ENCODE results near the gene NFASC.

Gene NFASC

GRCh38 chr1:204870160-204870912 lies at the start of gene NFASC:
TSS of gene NFASC (plus strand) at chr1:204870862. CDS start at chr1:204944316, 73,454 bp downstream.
- H3K27me3 ChIP-seq (ENCODE audit: control insufficient read depth, insufficient read depth, low read length): no peaks in the 10 kb centered on the region
- no peaks in the 10 kb centered on the region for H3K4me1 ChIP-seq (ENCODE audit: control insufficient read depth, low read depth, low read length)
- no peaks in the 10 kb centered on the region for H3K36me3 ChIP-seq (ENCODE audit: control insufficient read depth, low read depth, low read length)
- H3K27ac ChIP-seq (ENCODE audit: low read length): no peak within 1 kb of the TSS
- H3K9me3 ChIP-seq (ENCODE audit: control insufficient read depth, low read depth, low read length): no peaks in the 10 kb centered on the region
- no peak within 1 kb of the TSS for H3K4me3 ChIP-seq (ENCODE audit: low read length)
- no peak within 1 kb of the TSS for H3K9ac ChIP-seq (ENCODE audit: low read length)

- no peaks in the 10 kb centered on the region for H3K9me3 ChIP-seq (ENCODE audit: control insufficient read depth, low read depth, low read length)
- no peaks in the 10 kb centered on the region for H3K4me1 ChIP-seq (ENCODE audit: control insufficient read depth, low read depth, low read length)
- H3K27ac ChIP-seq (ENCODE audit: low read length): no peak overlapping the region
- H3K36me3 ChIP-seq (ENCODE audit: control insufficient read depth, low read depth, low read length): no peaks in the 10 kb centered on the region
- no peaks in the 10 kb centered on the region for H3K27me3 ChIP-seq (ENCODE audit: control insufficient read depth, insufficient read depth, low read length)
- no peak overlapping the region for H3K4me3 ChIP-seq (ENCODE audit: low read length)
- H3K9ac ChIP-seq (ENCODE audit: low read length): no peak overlapping the region
These were observed 49.2 kb upstream of the NFASC start for GRCh38 chr1:204821476-204821875.

- no peak overlapping the region for H3K9ac ChIP-seq (ENCODE audit: low read length)
- no peaks in the 10 kb centered on the region for H3K27me3 ChIP-seq (ENCODE audit: control insufficient read depth, insufficient read depth, low read length)
- no peaks in the 10 kb centered on the region for H3K9me3 ChIP-seq (ENCODE audit: control insufficient read depth, low read depth, low read length)
- no peak overlapping the region for H3K4me3 ChIP-seq (ENCODE audit: low read length)
- no peak overlapping the region for H3K27ac ChIP-seq (ENCODE audit: low read length)
- H3K36me3 ChIP-seq (ENCODE audit: control insufficient read depth, low read depth, low read length): no peaks in the 10 kb centered on the region
- no peaks in the 10 kb centered on the region for H3K4me1 ChIP-seq (ENCODE audit: control insufficient read depth, low read depth, low read length)
These were observed 48.7 kb upstream of the NFASC start for GRCh38 chr1:204821924-204822323.

- Histone ChIP-seq H3K4me1 (ENCODE audit: control insufficient read depth, low read depth, low read length) (peaks cover 3% of the 10 kb centered on the region), H3K4me3 (ENCODE audit: low read length) (no peak overlapping the region), H3K9me3 (ENCODE audit: control insufficient read depth, low read depth, low read length) (no peaks in the 10 kb centered on the region)
These were observed 43.7 kb upstream of the NFASC start for GRCh38 chr1:204826970-204827369.

GRCh38 chr1:204828352-204828850 lies 42.3 kb upstream of the NFASC start:
- Histone ChIP-seq H3K9ac (ENCODE audit: low read length) (no peak overlapping the region), H3K9me3 (ENCODE audit: control insufficient read depth, low read depth, low read length) (no peaks in the 10 kb centered on the region), H3K36me3 (ENCODE audit: control insufficient read depth, low read depth, low read length) (no peaks in the 10 kb centered on the region), H3K27me3 (ENCODE audit: control insufficient read depth, insufficient read depth, low read length) (peaks cover 15% of the 10 kb centered on the region), H3K4me1 (ENCODE audit: control insufficient read depth, low read depth, low read length) (peaks cover 3% of the 10 kb centered on the region), H3K27ac (ENCODE audit: low read length) (no peak overlapping the region), H3K4me3 (ENCODE audit: low read length) (peak overlapping the region; percentile 67)

More at GRCh38 chr1:204826970-204827369, 43.7 kb upstream of the NFASC start:
- no peak overlapping the region for H3K9ac ChIP-seq (ENCODE audit: low read length)
- no peaks in the 10 kb centered on the region for H3K36me3 ChIP-seq (ENCODE audit: control insufficient read depth, low read depth, low read length)
- peaks cover 15% of the 10 kb centered on the region for H3K27me3 ChIP-seq (ENCODE audit: control insufficient read depth, insufficient read depth, low read length)
- H3K27ac ChIP-seq (ENCODE audit: low read length): no peak overlapping the region

GRCh38 chr1:204829133-204829825 lies 41.4 kb upstream of the NFASC start:
- H3K4me3 ChIP-seq (ENCODE audit: low read length): peak overlapping the region; percentile 67
- H3K9ac ChIP-seq (ENCODE audit: low read length): no peak overlapping the region
- no peak overlapping the region for H3K27ac ChIP-seq (ENCODE audit: low read length)
- peaks cover 15% of the 10 kb centered on the region for H3K27me3 ChIP-seq (ENCODE audit: control insufficient read depth, insufficient read depth, low read length)
- H3K4me1 ChIP-seq (ENCODE audit: control insufficient read depth, low read depth, low read length): peaks cover 7% of the 10 kb centered on the region
- H3K36me3 ChIP-seq (ENCODE audit: control insufficient read depth, low read depth, low read length): no peaks in the 10 kb centered on the region
- no peaks in the 10 kb centered on the region for H3K9me3 ChIP-seq (ENCODE audit: control insufficient read depth, low read depth, low read length)

GRCh38 chr1:204830747-204831146 lies 39.9 kb upstream of the NFASC start:
- Histone ChIP-seq H3K36me3 (ENCODE audit: control insufficient read depth, low read depth, low read length) (no peaks in the 10 kb centered on the region), H3K9me3 (ENCODE audit: control insufficient read depth, low read depth, low read length) (no peaks in the 10 kb centered on the region), H3K27me3 (ENCODE audit: control insufficient read depth, insufficient read depth, low read length) (peaks cover 15% of the 10 kb centered on the region), H3K27ac (ENCODE audit: low read length) (no peak overlapping the region), H3K4me1 (ENCODE audit: control insufficient read depth, low read depth, low read length) (peaks cover 13% of the 10 kb centered on the region), H3K9ac (ENCODE audit: low read length) (no peak overlapping the region), H3K4me3 (ENCODE audit: low read length) (no peak overlapping the region)

GRCh38 chr1:204831186-204831585 lies 39.5 kb upstream of the NFASC start:
- peaks cover 15% of the 10 kb centered on the region for H3K27me3 ChIP-seq (ENCODE audit: control insufficient read depth, insufficient read depth, low read length)
- no peak overlapping the region for H3K9ac ChIP-seq (ENCODE audit: low read length)
- H3K36me3 ChIP-seq (ENCODE audit: control insufficient read depth, low read depth, low read length): no peaks in the 10 kb centered on the region
- H3K4me1 ChIP-seq (ENCODE audit: control insufficient read depth, low read depth, low read length): peaks cover 13% of the 10 kb centered on the region
- H3K9me3 ChIP-seq (ENCODE audit: control insufficient read depth, low read depth, low read length): no peaks in the 10 kb centered on the region
- H3K27ac ChIP-seq (ENCODE audit: low read length): no peak overlapping the region
- H3K4me3 ChIP-seq (ENCODE audit: low read length): no peak overlapping the region

- H3K36me3 ChIP-seq (ENCODE audit: control insufficient read depth, low read depth, low read length): no peaks in the 10 kb centered on the region
- no peaks in the 10 kb centered on the region for H3K9me3 ChIP-seq (ENCODE audit: control insufficient read depth, low read depth, low read length)
- H3K9ac ChIP-seq (ENCODE audit: low read length): no peak overlapping the region
- H3K4me3 ChIP-seq (ENCODE audit: low read length): no peak overlapping the region
- H3K27me3 ChIP-seq (ENCODE audit: control insufficient read depth, insufficient read depth, low read length): peaks cover 2% of the 10 kb centered on the region
- H3K27ac ChIP-seq (ENCODE audit: low read length): no peak overlapping the region
- peaks cover 10% of the 10 kb centered on the region for H3K4me1 ChIP-seq (ENCODE audit: control insufficient read depth, low read depth, low read length)
These were observed 36.3 kb upstream of the NFASC start for GRCh38 chr1:204834336-204834735.

- Histone ChIP-seq H3K9ac (ENCODE audit: low read length) (no peak overlapping the region), H3K9me3 (ENCODE audit: control insufficient read depth, low read depth, low read length) (no peaks in the 10 kb centered on the region), H3K4me1 (ENCODE audit: control insufficient read depth, low read depth, low read length) (peaks cover 10% of the 10 kb centered on the region), H3K4me3 (ENCODE audit: low read length) (no peak overlapping the region), H3K27me3 (ENCODE audit: control insufficient read depth, insufficient read depth, low read length) (no peaks in the 10 kb centered on the region), H3K27ac (ENCODE audit: low read length) (no peak overlapping the region), H3K36me3 (ENCODE audit: control insufficient read depth, low read depth, low read length) (no peaks in the 10 kb centered on the region)
These were observed 35.9 kb upstream of the NFASC start for GRCh38 chr1:204834752-204835151.

GRCh38 chr1:204835737-204836136 lies 34.9 kb upstream of the NFASC start:
- Histone ChIP-seq H3K36me3 (ENCODE audit: control insufficient read depth, low read depth, low read length) (no peaks in the 10 kb centered on the region), H3K27ac (ENCODE audit: low read length) (no peak overlapping the region), H3K27me3 (ENCODE audit: control insufficient read depth, insufficient read depth, low read length) (no peaks in the 10 kb centered on the region), H3K9ac (ENCODE audit: low read length) (no peak overlapping the region), H3K9me3 (ENCODE audit: control insufficient read depth, low read depth, low read length) (no peaks in the 10 kb centered on the region), H3K4me1 (ENCODE audit: control insufficient read depth, low read depth, low read length) (peaks cover 10% of the 10 kb centered on the region), H3K4me3 (ENCODE audit: low read length) (no peak overlapping the region)
